ENCODE data around the gene COL4A3. TPM values are rescaled to one million over a fixed set of nuclear protein-coding genes. Genes with fewer than 3 reads are reported as not detected.

The COL4A3 gene
- total RNA-seq, 1 experiment from 2014 or later: 0.15 TPM

DNA sequence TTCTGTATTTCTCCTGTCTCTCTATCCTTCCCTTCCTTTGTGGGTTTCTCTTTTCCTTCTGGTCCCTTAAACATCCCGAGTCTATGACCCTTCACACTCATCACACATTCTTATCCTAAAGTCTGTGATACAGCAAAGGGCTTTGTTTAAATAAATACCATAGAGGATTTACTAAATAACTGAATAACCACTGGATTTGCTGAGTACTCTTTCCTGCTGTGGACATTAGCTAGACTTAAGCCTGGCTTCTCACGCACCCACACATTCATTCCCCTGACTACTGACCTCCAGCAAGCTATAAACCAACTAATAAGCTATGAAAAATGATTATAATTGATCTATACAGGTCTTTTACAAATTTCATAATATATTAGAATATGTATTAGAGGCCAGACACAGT is 76.6 kb downstream of the COL4A3 start:
- Mint-ChIP-seq H3K27me3 (ENCODE audit: low read depth) (no peaks in the 10 kb centered on the region), H3K27ac (peak overlapping the region; percentile 0 to 14 (median 0); a peak in 5 of 7 replicates), H3K4me1 (peaks cover 24 to 26% of the 10 kb centered on the region in 2 experiments), H3K9me3 (no peaks in the 10 kb centered on the region), H3K36me3 (ENCODE audit: insufficient read depth in 1 of 3, low read depth in 3 of 3) (no peaks in the 10 kb centered on the region), H3K4me3 (no peak overlapping the region)
- Histone ChIP-seq H3K23ac (ENCODE audit: insufficient read length, low read depth, low read length) (no peak overlapping the region), H3K27me3 (ENCODE audit: insufficient read depth, low read length) (no peaks in the 10 kb centered on the region), H4K91ac (ENCODE audit: insufficient read length, low read depth, low read length) (no peak overlapping the region), H3T11ph (ENCODE audit: low read length) (no peak overlapping the region), H3K18ac (ENCODE audit: insufficient read length, low read depth, low read length) (no peak overlapping the region), H2BK12ac (ENCODE audit: insufficient read length, low read depth, low read length) (no peak overlapping the region), H3K4ac (ENCODE audit: low read depth, low read length) (no peak overlapping the region), H2BK15ac (ENCODE audit: low read depth, low read length) (no peak overlapping the region), H4K5ac (ENCODE audit: insufficient read length, low read depth, low read length) (no peak overlapping the region), H3K27ac (ENCODE audit: insufficient read length, low read depth, low read length) (peak overlapping the region; percentile 67), H2BK5ac (ENCODE audit: insufficient read length, low read length) (no peak overlapping the region), H3K4me2 (ENCODE audit: insufficient read depth, insufficient read length, low read length) (no peak overlapping the region), H3K79me1 (ENCODE audit: insufficient read depth, low read depth, low read length, poor library complexity, severe bottlenecking) (no peaks in the 10 kb centered on the region), H3K14ac (ENCODE audit: insufficient read depth, low read length) (no peak overlapping the region), H3K9ac (ENCODE audit: extremely low read depth, insufficient read length, low read length) (no peak overlapping the region), H3K23me2 (ENCODE audit: insufficient read length, low read depth, low read length, poor library complexity, severe bottlenecking) (no peaks in the 10 kb centered on the region), H2AK5ac (ENCODE audit: insufficient read length, low read length) (no peak overlapping the region), H3K79me2 (ENCODE audit: insufficient read depth, low read length) (no peaks in the 10 kb centered on the region), H2BK20ac (ENCODE audit: low read depth, low read length, poor library complexity, severe bottlenecking) (no peak overlapping the region), H4K8ac (replicated peaks; ENCODE audit: insufficient read length, low read depth, low read length) (no peak overlapping the region), H2BK120ac (ENCODE audit: low read depth, low read length, poor library complexity, severe bottlenecking) (no peak overlapping the region), H3K56ac (ENCODE audit: insufficient read length, low read depth, low read length) (no peak overlapping the region), H3K9me3 (ENCODE audit: control insufficient read depth, low read depth, low read length) (no peaks in the 10 kb centered on the region), H3K4me1 (ENCODE audit: insufficient read depth, low read length) (peaks cover 8% of the 10 kb centered on the region; the same call in 1 of the 2 replicates), H4K20me1 (ENCODE audit: control insufficient read depth, insufficient read depth, insufficient read length) (peaks cover 2% of the 10 kb centered on the region), H2AFZ (ENCODE audit: low read length) (no peak overlapping the region)
- no peak for TF ChIP-seq CTCF (conservative IDR thresholded peaks at IDR 0.05)
- no peak for DNase-seq
- no CpG with 5 or more reads among the region's 2 CpGs for WGBS (ENCODE audit: extremely low coverage, insufficient read length, low lambda C conversion rate)
